Caco-2 (cell line): Measurements from ENCODE around the gene NBR1. TPM values are rescaled to one million over a fixed set of nuclear protein-coding genes. Genes with fewer than 3 reads are reported as not detected.

ENCODE experiments used
- Bru-seq: library from RNA; stranded (reverse); fragments of 400-500 nt; gene quantifications from one replicate; lab custom pipeline; 2021; lab: Mats Ljungman, UMichigan
- BruChase-seq, 2 experiments: library from RNA; stranded (reverse); fragments of 400-500 nt; gene quantifications; one replicate each; lab custom pipeline; 2021; lab: Mats Ljungman, UMichigan
- BruUV-seq: library from RNA; stranded (reverse); fragments of 400-500 nt; replicated peaks from 2 replicates; lab custom pipeline; 2021; lab: Mats Ljungman, UMichigan
- CTCF ChIA-PET: fragments of 300-600 bp; sonication (Branson Sonifier 250); formaldehyde crosslinking; loops from one replicate; lab custom pipeline; 2022; ENCODE audit warnings: antibody characterized with exemption; lab: Charles Lee
- POLR2A ChIA-PET: fragments of 300-600 bp; sonication (Branson Sonifier 250); formaldehyde crosslinking; loops from one replicate; lab custom pipeline; 2022; ENCODE audit warnings: antibody characterized with exemption; lab: Charles Lee
- DNase-seq, 2 experiments: peaks; one replicate each; pipeline versions ENCODE4 v3.0.0 to v3.0.0-alpha.2; 2020 to 2022
- H3K27me3 ChIP-seq: replicated peaks from 2 replicates; pipeline ENCODE4 v1.6.0; 2011; ENCODE audit warnings: low read length; ENCODE audit not compliant: control insufficient read depth, insufficient read depth
- H3K36me3 ChIP-seq: 2 replicates; pipeline ENCODE4 v1.5.1; 2011; ENCODE audit warnings: low read length; ENCODE audit not compliant: control insufficient read depth, insufficient read depth
- H3K4me1 ChIP-seq: fragments of 250-450 bp; sonication (Bioruptor Pico); 2 replicates; pipeline ENCODE4 v1.5.1; 2020; ENCODE audit warnings: mild to moderate bottlenecking
- H3K4me3 ChIP-seq: 2 replicates; pipeline ENCODE4 v1.5.1; 2011; ENCODE audit warnings: low read depth, mild to moderate bottlenecking, control low read depth, low read length
- H3K9me3 ChIP-seq: fragments of 250-450 bp; sonication (Bioruptor Pico); 2 replicates; pipeline ENCODE4 v1.5.1; 2020; ENCODE audit warnings: mild to moderate bottlenecking, moderate library complexity
- H3K27ac Mint-ChIP-seq: one replicate; pipeline ENCODE4 v1.8.0; 2022; ENCODE audit warnings: mixed read lengths; ENCODE audit not compliant: unreplicated experiment
- H3K27me3 Mint-ChIP-seq: one replicate; pipeline ENCODE4 v1.8.0; 2022; ENCODE audit warnings: mixed read lengths; ENCODE audit not compliant: insufficient read depth, unreplicated experiment
- H3K36me3 Mint-ChIP-seq: one replicate; pipeline ENCODE4 v1.8.0; 2022; ENCODE audit warnings: mild to moderate bottlenecking, mixed read lengths; ENCODE audit not compliant: insufficient read depth, unreplicated experiment
- H3K4me1 Mint-ChIP-seq: one replicate; pipeline ENCODE4 v1.8.0; 2022; ENCODE audit warnings: low read depth, mixed read lengths; ENCODE audit not compliant: unreplicated experiment
- H3K4me3 Mint-ChIP-seq: one replicate; pipeline ENCODE4 v1.8.0; 2022; ENCODE audit warnings: mild to moderate bottlenecking, moderate library complexity, mixed read lengths; ENCODE audit not compliant: unreplicated experiment
- H3K9me3 Mint-ChIP-seq: one replicate; pipeline ENCODE4 v1.8.0; 2022; ENCODE audit warnings: mixed read lengths; ENCODE audit not compliant: unreplicated experiment
- CTCF ChIP-seq, 2 experiments: fragments of 200-600 bp in 1 of 2; IDR thresholded peaks; 1 replicate in 1 of 2; 2 replicates in 1 of 2; pipeline versions ENCODE4 v1.5.1 to v1.8.0; 2011 to 2022; ENCODE audit warnings: antibody characterized with exemption in 1 of 2, control low read depth in 1 of 2, inconsistent platforms in 1 of 2, low read depth in 1 of 2, low read length in 1 of 2, mild to moderate bottlenecking in 1 of 2, moderate library complexity in 1 of 2; ENCODE audit not compliant: insufficient read depth in 1 of 2, severe bottlenecking in 1 of 2, unreplicated experiment in 1 of 2
- intact Hi-C: fragments of 100-400 bp; cut with micrococcal nuclease; formaldehyde crosslinking; loops from one replicate; pipeline ENCODE4 v1.10.0; 2022; ENCODE audit not compliant: unreplicated experiment
- long read RNA-seq: library from polyadenylated mRNA; stranded (forward); transcript quantifications from one replicate; pipeline ENCODE4 v2.0.0, GENCODE V29; 2022
- total RNA-seq: library from RNA; stranded (reverse); gene quantifications from 2 replicates; pipeline ENCODE4 v1.2.3, GENCODE V29; 2022

NBR1 gene
- total RNA-seq (53.9 and 55.4 TPM in 2 replicates), Bru-seq, nascent RNA (percentile 67 among the genes with signal in this experiment), BruChase-seq, experiment 1, labeled RNA remaining after a 2-hour chase (percentile 73 among the genes with signal in this experiment), BruChase-seq, experiment 2, labeled RNA remaining after a 6-hour chase (percentile 82 among the genes with signal in this experiment)
- long read RNA-seq, partial matches to known transcripts, result 14 of 48 reads
- long read RNA-seq, other reads (novel, unspliced or antisense), result 34 of 48 reads

- Mint-ChIP-seq H3K4me3 (no peak within 1 kb of the TSS), H3K36me3 (peaks cover 18% of the 10 kb centered on the region), H3K4me1 (peaks cover 27% of the 10 kb centered on the region), H3K9me3 (no peaks in the 10 kb centered on the region), H3K27me3 (no peaks in the 10 kb centered on the region), H3K27ac (no peak within 1 kb of the TSS)
- DNase-seq, result peak; percentile 97 to 98
- peak within 1 kb of the TSS; percentile 59 for H3K4me3 ChIP-seq
- H3K36me3 ChIP-seq, result no peaks in the 10 kb centered on the region
- TF ChIP-seq CTCF (IDR thresholded peaks at IDR 0.05; ENCODE audit: insufficient read depth in 1 of 2, low read depth in 1 of 2, low read length in 1 of 2, severe bottlenecking in 1 of 2, unreplicated experiment in 1 of 2), result peak; percentile 24 to 44
- H3K4me1 ChIP-seq, result peaks cover 39% of the 10 kb centered on the region
- H3K27me3 ChIP-seq, result no peaks in the 10 kb centered on the region
- POLR2A ChIA-PET, result interaction anchor here (0.6 to 2.1 kb wide), 8 partner anchors 29 to 191 kb away, joined by 3 to 26 read pairs (median 6); partner anchors contain the start of genes BRCA1 and TMEM106A
- intact Hi-C loops, result loop anchor here (1.0 to 5.0 kb wide), 4 partner anchors 46 to 191 kb away; partner anchors contain the start of genes BRCA1 and VAT1
- H3K9me3 ChIP-seq, result no peaks in the 10 kb centered on the region
- CTCF ChIA-PET, result interaction anchor here (0.6 to 1.9 kb wide), 3 partner anchors 41 to 145 kb away, joined by 5 to 10 read pairs (median 5); partner anchors contain the start of gene TMEM106A
- BruUV-seq, result no TSS peak
Observed at GRCh38 chr17:43170766-43171585, at the start of gene NBR1. NBR1 (plus strand) TSS chr17:43171214; CDS start chr17:43175800, 4,586 bp downstream.

GRCh38 chr17:43125133-43125966 lies 45.7 kb upstream of the NBR1 start, which contains the start of gene BRCA1:
BRCA1 (minus strand) TSS chr17:43125364; CDS start chr17:43124096, 1,268 bp downstream.
- ChIA-PET POLR2A (interaction anchor here (0.6 to 1.6 kb wide), 14 partner anchors 9 to 759 kb away, joined by 3 to 23 read pairs (median 6); partner anchors contain the start of genes NBR1, RPL27 and VAT1), CTCF (interaction anchor here (0.6 to 1.2 kb wide), 6 partner anchors 11 to 184 kb away, joined by 3 to 20 read pairs (median 4); partner anchors contain the start of gene VAT1)
- Histone ChIP-seq H3K27me3 (no peaks in the 10 kb centered on the region), H3K9me3 (no peaks in the 10 kb centered on the region), H3K36me3 (peaks cover 4% of the 10 kb centered on the region), H3K4me1 (peaks cover 18% of the 10 kb centered on the region), H3K4me3 (peak within 1 kb of the TSS; percentile 90)
- no peaks in the 10 kb centered on the region for H3K9me3 Mint-ChIP-seq
- peaks cover 84% of the 10 kb centered on the region for H3K36me3 Mint-ChIP-seq
- BruUV-seq, result no TSS peak
- H3K4me3 Mint-ChIP-seq, result peak within 1 kb of the TSS; percentile 98
- H3K27me3 Mint-ChIP-seq, result no peaks in the 10 kb centered on the region
- intact Hi-C loops, result loop anchor here (1.0 to 2.0 kb wide), 4 partner anchors 11 to 191 kb away; no protein-coding TSS in a partner anchor
- H3K27ac Mint-ChIP-seq, result peak within 1 kb of the TSS; percentile 99
- TF ChIP-seq CTCF (IDR thresholded peaks at IDR 0.05; ENCODE audit: insufficient read depth in 1 of 2, low read depth in 1 of 2, low read length in 1 of 2, severe bottlenecking in 1 of 2, unreplicated experiment in 1 of 2), result no peak
- H3K4me1 Mint-ChIP-seq, result no peaks in the 10 kb centered on the region
- DNase-seq, result peak; percentile 98 to 99
